Stimulated activated naive CD8-positive, alpha-beta T cell treated with anti-CD3 and anti-CD28 coated beads, Interleukin-15, Interleukin-2, amounts not matched to agents 100 U/mL and 50 U/mL, for 24 hours (primary cell): ENCODE measurements around the gene MARCHF10.
"Not testable (repeated sequence)": the region's sequence is repeated elsewhere in the genome, so short reads cannot be mapped to it uniquely, and the experiment has no call there.

ENCODE experiments used
- ATAC-seq: fragments of 150-1000 bp; cut with Tn5 transposase; one replicate; pipeline ENCODE4 v1.10.0; 2021
- DNase-seq: peaks from one replicate; pipeline ENCODE4 v3.0.0; 2021

Gene MARCHF10

DNA sequence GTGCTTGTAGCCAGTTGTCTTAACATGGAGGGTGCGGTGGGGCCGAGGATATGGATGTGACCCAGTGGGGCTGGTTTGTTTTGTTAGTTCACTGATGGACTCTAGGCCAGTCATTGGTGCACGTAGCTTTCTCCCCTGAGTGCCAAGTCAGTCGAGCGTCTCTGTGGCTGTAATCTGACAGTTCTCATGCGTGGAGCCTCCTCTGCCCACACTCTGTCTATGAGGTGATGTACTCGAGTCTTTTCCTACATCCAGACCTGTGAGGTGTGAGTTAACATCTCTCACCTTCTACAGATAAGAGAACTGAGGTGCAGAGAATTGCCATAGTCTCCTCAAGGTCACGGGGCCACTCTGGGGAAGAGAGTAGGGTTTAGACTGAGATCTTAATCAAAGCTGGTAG, 90.2 kb downstream of the MARCHF10 start:
- ATAC-seq (no peak), DNase-seq (no peak)

DNA sequence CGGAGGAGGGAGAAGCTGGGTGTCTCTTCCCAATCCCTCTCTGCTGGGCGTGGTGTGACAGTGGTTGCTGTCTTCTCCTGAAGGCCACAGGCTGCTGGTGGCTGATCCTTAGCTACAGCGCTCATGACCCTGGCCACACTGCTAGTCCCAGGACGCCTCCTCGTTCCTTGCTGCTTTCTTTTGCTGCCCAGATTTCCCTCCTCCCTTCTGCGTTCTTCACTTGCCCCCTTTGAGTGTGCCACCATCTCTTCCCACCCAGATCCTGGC, 90.6 kb downstream of the MARCHF10 start:
- DNase-seq (no peak), ATAC-seq (no peak)

DNA sequence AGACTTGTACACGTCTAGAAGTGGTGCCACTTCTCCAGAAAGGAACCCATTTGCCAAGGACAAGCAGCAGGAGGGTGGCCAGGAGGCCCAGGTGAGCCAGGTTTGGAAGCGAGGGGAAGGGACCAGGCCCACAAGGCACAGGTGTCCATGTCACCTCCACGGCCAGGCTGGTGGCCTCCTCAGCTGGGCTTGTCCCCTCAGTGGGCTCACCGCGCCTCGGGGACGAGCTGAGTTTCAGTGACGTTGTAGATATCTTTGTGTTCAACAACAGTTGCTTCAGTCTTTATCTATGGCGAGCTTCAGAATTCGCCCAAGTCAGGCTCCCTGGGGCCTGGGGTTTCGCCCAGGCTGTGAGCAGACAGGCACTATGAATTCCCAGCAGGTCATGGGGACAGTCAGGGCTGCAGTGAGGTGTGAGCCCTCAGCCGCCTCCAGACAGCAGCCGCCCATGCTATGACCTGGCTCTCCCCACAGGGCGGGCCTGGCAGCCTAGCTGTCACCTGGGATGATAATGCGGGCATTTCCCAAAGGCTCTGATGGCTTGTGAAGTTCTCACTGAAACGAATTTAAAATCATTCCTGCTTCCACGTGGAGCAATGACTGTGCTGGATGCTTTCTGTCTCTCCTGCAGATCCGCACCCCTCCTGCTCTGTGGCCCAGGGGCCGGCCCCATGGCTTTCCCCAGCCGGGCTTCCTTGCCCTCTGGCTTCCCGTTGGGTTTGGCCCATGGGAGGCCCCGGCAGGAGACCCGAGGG, 91.1 kb downstream of the MARCHF10 start:
- ATAC-seq (no peak), DNase-seq (no peak)

DNA sequence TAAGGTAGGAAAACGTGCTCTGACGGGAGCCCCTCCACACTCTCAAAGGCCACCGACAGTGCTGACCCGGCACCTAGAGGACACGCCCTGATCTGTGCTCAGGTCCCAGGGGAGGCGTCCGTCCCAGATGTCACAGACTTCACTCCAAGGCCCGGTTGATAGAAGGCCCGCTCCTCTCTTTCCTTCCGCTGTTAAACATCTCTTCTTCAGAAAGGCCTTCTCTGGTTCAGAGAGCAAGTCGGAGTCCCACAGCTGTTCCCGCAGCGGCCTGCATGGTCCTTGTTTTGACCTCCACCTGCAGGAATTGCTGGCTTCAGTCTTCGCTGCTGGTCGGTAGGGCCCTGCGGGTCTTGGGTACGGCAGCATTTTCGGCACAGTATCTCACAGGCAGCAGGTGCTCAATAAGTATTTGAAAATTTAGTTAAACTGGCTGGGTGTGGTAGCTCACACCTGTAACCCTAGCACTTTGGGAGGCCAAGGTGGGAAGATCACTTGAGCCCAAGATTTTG, 92.2 kb downstream of the MARCHF10 start:
- ATAC-seq (no peak), DNase-seq (no peak)

GRCh38 chr17:62714016-62714777, 93.9 kb downstream of the MARCHF10 start:
- ATAC-seq (no peak), DNase-seq (no peak)

DNA sequence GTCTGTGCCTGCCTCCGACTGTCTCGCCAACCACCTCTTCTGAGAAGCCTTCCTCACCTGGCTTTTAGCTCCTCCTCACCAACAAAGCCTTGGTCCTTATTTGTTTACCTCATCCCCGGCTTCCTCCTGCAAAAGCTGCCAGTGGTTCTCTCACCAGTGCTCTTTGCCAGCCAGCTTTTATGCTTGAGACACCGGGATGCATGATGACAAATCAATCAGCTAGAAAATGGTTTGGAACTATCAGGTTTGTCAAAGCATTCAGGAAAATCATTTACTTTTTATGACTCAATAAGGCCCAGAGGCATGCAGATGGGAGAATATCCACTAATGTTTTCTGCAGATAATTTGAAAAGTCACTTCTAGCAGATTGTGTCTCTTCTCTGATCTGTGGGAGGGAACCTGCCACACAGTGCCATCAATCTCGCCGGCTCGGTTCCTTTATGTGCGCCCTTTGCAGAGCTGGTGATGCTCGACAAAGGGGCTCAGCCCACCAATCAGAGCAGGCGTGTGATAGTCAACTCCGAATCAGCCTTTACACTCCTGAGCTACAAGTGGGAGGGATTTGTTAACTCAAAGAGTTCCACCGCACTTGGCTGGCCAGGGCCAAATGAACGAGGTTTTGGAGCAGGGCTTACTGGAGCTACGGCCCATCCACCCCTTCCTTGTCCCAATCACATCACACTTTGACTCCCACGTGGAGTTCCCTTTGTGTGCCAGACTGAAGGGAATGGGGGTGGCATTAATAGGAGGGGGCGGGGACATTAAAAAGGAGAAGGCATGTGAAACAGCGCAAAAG, 94.8 kb downstream of the MARCHF10 start:
- ATAC-seq (no peak), DNase-seq (no peak)

DNA sequence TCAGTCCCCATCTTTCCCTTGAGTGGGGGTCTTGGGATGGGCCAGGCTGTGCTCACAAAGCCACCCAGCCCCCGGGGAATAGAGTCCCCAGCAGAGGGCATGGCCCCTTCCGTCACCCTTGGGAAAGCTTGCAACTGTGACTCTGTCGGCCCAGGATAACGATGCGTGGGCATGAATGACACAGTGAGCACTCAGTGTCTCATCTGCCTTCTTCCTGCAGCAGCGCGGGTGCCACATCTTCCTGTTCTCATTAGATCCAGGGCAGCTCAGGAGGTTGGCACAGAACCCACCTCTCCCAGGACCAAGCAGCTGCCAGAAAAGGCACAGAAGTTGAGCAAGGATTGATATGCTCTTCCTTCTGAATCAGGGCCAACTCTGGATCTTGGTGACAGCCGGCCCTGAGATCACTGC, 95.9 kb downstream of the MARCHF10 start:
- ATAC-seq (no peak), DNase-seq (no peak)

DNA sequence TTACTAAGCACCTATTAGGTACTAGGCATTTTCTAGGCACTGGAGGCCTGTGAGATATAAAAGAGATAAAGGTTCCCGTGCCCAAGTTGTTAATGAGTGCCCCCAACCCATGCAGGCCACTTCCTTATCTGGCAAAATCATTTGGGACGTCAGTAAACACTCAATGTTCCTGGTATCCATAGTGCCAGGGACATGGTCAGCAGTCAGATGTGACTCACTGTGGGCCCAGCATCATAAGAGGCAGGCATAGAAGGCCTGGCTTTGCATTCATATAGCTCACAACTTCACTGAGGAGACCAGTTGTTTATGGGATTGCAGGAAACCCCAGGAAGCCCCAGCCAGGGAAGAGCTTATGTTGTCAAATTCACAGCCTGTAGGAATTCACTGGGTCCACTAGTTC, 99.5 kb downstream of the MARCHF10 start:
- ATAC-seq (no peak), DNase-seq (no peak)

DNA sequence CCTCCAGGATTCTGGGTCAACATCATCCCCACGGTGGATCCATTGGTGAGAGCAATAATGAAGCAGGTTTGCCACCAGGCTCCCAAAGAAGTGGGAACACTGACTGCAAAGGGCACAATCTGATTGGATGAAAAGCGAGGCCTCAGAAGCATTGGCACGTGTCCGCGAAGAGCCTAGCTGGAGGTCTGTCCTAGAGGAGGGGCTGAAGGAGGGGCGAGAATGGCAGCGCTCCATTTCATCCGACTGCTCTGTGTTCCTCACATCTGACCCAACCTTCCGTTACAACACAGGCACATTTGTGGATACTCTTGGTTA, 100.7 kb downstream of the MARCHF10 start:
- DNase-seq (no peak), ATAC-seq (no peak)

- DNase-seq: no peak
- ATAC-seq: no peak
These were observed 101.3 kb downstream of the MARCHF10 start for GRCh38 chr17:62706598-62707424.

DNA sequence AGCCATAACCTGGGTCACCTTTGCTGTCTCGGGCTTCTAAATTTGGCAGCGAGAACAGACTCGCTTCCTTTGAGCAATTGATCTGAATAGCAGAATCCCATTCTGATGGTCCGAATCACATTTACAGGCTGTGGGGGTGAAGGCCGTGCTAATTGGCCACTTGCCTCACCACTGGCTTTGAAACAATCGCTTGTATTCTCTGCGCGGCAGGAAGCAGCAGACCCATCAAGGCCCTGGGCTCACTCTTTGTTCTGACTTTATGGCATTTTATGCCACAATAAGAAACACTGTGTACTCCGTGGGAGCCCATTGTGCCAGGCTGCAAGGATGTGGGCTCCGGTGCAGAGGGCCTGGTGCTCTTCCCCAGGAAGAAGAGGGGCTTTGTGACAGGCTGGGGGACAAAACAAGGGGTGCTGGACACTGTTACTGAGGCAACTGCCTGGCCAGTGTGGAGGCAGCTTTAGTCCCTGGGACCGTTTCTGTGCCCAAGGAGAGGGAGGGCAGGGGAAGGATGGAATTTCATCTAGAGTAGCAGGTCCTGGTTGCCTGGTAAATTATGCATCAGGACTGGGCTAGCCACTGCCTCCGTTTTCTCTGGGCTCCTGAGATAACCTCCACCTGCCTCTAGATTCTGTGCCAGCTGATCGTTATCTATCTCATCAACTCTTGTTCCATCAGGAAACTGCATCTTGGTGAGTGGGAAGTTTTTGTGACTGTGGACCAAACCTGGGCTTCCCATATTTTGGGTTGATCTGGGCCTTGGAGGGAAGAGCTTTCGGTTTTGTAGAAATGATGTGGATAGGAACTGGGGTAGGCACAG, 102.1 kb downstream of the MARCHF10 start:
- DNase-seq (no peak), ATAC-seq (no peak)

GRCh38 chr17:62705156-62705777, 102.8 kb downstream of the MARCHF10 start:
- no peak for DNase-seq
- peak; percentile 38 for ATAC-seq

GRCh38 chr17:62704381-62704971, 103.6 kb downstream of the MARCHF10 start:
- ATAC-seq: no peak

DNA sequence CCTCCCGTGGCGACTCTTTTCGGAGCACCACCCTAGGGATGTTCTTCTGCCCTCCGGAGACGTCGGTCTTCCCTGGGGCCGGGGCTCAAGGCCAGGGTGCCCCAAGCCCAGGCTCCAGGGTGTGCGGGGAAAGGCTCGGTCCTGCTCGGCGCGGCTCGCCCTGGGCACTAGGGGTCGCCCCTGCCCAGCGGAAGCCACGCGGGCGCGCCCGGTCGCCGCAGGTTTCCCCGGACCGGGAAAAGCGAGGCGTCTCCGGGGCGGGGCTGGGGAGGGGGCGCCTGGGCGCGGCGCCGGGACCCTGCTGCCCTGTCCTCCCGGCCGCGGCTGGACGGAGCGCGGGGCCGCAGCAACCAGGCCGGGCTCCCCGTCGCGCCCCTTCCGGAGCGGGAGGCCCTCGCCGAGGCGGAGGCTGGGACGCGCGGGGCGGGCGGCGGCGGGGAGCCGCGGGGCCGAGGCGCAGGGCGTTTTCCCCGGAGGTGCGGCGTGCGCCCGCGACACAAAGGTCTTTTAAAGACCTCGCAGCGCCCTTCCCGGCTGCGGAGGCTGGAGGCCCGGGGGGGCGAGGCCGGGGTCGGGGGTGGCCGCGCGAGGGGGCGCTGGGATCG, 104.2 kb downstream of the MARCHF10 start:
- DNase-seq (peak; percentile 80), ATAC-seq (peak; percentile 83)

More at GRCh38 chr17:62704381-62704971, 103.6 kb downstream of the MARCHF10 start:
- DNase-seq: no peak

DNA sequence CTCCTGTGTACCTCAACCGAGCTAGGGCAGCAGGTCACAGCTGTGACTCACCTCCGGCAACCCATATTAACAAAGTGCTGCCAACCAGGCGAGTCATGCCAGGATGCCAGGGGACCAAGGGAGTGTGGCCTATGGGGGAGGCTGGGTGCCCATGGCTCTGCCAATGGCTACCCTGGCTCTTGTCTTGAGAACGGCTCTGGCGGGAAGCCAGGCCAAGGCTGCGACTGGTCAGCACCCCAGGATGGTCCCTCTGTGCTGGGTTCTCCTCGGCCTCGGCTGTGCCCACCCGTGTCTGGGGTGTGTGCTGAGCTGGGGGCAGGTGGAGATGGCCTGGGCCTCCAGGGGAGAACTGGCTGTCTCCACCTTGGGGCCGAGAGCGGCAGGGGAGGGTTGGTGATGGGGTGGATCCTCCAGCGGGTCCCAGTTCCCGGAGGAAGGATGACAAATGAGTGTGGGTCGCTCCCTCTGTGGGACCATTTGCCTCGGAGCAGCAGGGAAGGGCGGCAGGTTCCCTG, 104.8 kb downstream of the MARCHF10 start:
- ATAC-seq (peak; percentile 60), DNase-seq (peak; percentile 30)

- ATAC-seq: no peak
- DNase-seq: no peak
These were observed 105.3 kb downstream of the MARCHF10 start for GRCh38 chr17:62702746-62703260.

GRCh38 chr17:62701706-62702085, 106.4 kb downstream of the MARCHF10 start:
- DNase-seq (no peak), ATAC-seq (no peak)

DNA sequence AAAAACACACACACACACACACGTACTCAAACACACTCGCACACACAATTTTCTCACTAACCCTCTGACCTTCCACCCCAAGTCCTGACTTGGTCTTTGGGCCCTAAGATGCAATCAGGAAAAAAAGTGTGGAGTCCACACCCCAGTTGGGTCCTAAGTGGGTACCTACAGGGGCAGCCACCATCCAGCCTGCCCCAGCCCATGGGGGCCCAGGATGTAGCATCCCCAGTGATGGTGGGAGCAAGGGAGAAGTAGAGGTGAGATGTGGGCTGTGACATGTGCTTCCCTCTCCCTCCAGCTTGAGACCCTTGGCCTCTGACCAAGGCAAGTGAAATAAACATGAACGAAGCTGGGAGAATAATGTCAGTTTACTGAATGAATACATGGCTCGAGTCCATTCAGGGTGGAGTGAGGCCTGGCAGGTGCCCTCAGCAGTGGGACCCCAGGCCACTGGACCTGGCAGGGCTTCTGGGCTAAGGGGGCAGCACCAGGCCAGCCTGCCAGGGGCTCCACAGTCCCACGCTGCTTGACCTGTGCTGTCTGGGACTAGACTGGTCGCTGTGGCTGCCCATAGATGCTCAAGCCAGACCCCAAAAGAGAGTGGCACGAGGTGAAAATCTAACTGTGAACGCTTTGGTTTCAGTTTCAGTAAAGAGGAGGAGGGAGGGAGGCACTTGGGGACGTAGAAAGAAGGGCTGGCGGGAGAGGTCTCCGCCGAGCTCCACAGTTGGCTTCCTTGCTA, 107.0 kb downstream of the MARCHF10 start:
- no peak for DNase-seq
- no peak for ATAC-seq

- not testable (repeated sequence) for ATAC-seq, DNase-seq
These were observed 109.7 kb downstream of the MARCHF10 start for GRCh38 chr17:62698459-62698858.
